ENCODE measurements around the gene ACD. TPM values are rescaled to one million over a fixed set of nuclear protein-coding genes. Genes with fewer than 3 reads are reported as not detected.
"Not testable (repeated sequence)": the region's sequence is repeated elsewhere in the genome, so short reads cannot be mapped to it uniquely, and the experiment has no call there.

Gene ACD
- polyA plus RNA-seq, result 48.6 TPM

GRCh38 chr16:67659675-67660563 is at the start of gene ACD:
Gene ACD, minus strand, starts transcription at chr16:67660260. Its CDS starts 40 bp downstream, at chr16:67660220.
- Mint-ChIP-seq H3K27me3 (no peaks in the 10 kb centered on the region), H3K36me3 (peaks cover 2% of the 10 kb centered on the region), H3K4me3 (peak within 1 kb of the TSS; percentile 92 to 99 (median 98)), H3K4me1 (peaks cover 0 to 11% (median 5%) of the 10 kb centered on the region in 3 donors), H3K27ac (peak within 1 kb of the TSS; percentile 96 to 98 (median 97)), H3K9me3 (no peaks in the 10 kb centered on the region)

- no peak overlapping the region for H3K4me3 Mint-ChIP-seq
- H3K36me3 Mint-ChIP-seq, result peaks cover 3% of the 10 kb centered on the region
- peaks cover 6 to 21% (median 15%) of the 10 kb centered on the region in 3 donors for H3K4me1 Mint-ChIP-seq
- no peak overlapping the region for H3K27ac Mint-ChIP-seq
- H3K9me3 Mint-ChIP-seq, result no peaks in the 10 kb centered on the region
- H3K27me3 Mint-ChIP-seq, result no peaks in the 10 kb centered on the region
Observed at GRCh38 chr16:67709050-67709449, 49.0 kb upstream of the ACD start.

- Mint-ChIP-seq H3K27ac (no peak overlapping the region), H3K9me3 (no peaks in the 10 kb centered on the region), H3K4me1 (peaks cover 2 to 19% (median 13%) of the 10 kb centered on the region in 3 donors), H3K27me3 (no peaks in the 10 kb centered on the region), H3K4me3 (no peak overlapping the region), H3K36me3 (peaks cover 3% of the 10 kb centered on the region)
Observed at GRCh38 chr16:67708368-67708771, 48.3 kb upstream of the ACD start.

DNA sequence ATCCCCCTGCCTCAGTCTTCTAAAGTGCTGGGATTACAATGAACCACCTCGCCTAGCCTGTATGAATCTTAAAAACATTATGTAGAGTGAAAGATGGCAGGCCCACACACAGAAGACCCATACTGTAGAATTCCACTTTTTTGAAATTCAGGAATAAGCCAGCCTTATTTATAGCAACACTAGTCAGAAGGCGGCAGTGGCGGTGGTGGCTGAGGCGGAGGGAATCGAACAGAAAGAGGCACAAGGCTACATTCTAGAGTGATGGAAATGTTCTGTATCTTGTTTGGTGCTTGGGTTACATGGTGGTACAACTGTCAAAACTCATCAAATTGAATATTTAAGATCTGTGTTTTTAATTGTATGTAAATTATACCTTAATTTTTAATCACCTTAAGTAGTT is 47.7 kb upstream of the ACD start:
- H3K4me1 Mint-ChIP-seq, result peaks cover 2 to 19% (median 12%) of the 10 kb centered on the region in 3 donors
- H3K27me3 Mint-ChIP-seq, result no peaks in the 10 kb centered on the region
- H3K27ac Mint-ChIP-seq, result no peak overlapping the region
- H3K36me3 Mint-ChIP-seq, result peaks cover 3% of the 10 kb centered on the region
- H3K4me3 Mint-ChIP-seq, result no peak overlapping the region
- no peaks in the 10 kb centered on the region for H3K9me3 Mint-ChIP-seq

GRCh38 chr16:67707210-67707609 is 47.1 kb upstream of the ACD start:
- Mint-ChIP-seq H3K9me3 (no peaks in the 10 kb centered on the region), H3K4me1 (peaks cover 2 to 19% (median 12%) of the 10 kb centered on the region in 3 donors), H3K27ac (no peak overlapping the region), H3K27me3 (no peaks in the 10 kb centered on the region), H3K36me3 (peaks cover 3% of the 10 kb centered on the region), H3K4me3 (no peak overlapping the region)

- no peaks in the 10 kb centered on the region for H3K36me3 Mint-ChIP-seq
- no peaks in the 10 kb centered on the region for H3K9me3 Mint-ChIP-seq
- H3K4me3 Mint-ChIP-seq, result no peak overlapping the region
- no peaks in the 10 kb centered on the region for H3K27me3 Mint-ChIP-seq
- H3K27ac Mint-ChIP-seq, result no peak overlapping the region
- peaks cover 0 to 7% (median 4%) of the 10 kb centered on the region in 3 donors for H3K4me1 Mint-ChIP-seq
Observed at GRCh38 chr16:67704110-67704509, 44.0 kb upstream of the ACD start.

- no peaks in the 10 kb centered on the region for H3K27me3 Mint-ChIP-seq
- no peak overlapping the region for H3K4me3 Mint-ChIP-seq
- H3K27ac Mint-ChIP-seq, result no peak overlapping the region
- H3K36me3 Mint-ChIP-seq, result no peaks in the 10 kb centered on the region
- peaks cover 0 to 1% (median 0%) of the 10 kb centered on the region in 3 donors for H3K9me3 Mint-ChIP-seq
- H3K4me1 Mint-ChIP-seq, result peaks cover 0 to 7% (median 4%) of the 10 kb centered on the region in 3 donors
Observed at GRCh38 chr16:67703626-67704025, 43.6 kb upstream of the ACD start.

- Mint-ChIP-seq H3K36me3 (no peaks in the 10 kb centered on the region), H3K9me3 (peaks cover 0 to 2% (median 0%) of the 10 kb centered on the region in 3 donors), H3K27ac (no peak overlapping the region), H3K27me3 (no peaks in the 10 kb centered on the region), H3K4me1 (peaks cover 0 to 7% (median 4%) of the 10 kb centered on the region in 3 donors), H3K4me3 (no peak overlapping the region)
Observed at GRCh38 chr16:67702130-67702529, 42.1 kb upstream of the ACD start.

DNA sequence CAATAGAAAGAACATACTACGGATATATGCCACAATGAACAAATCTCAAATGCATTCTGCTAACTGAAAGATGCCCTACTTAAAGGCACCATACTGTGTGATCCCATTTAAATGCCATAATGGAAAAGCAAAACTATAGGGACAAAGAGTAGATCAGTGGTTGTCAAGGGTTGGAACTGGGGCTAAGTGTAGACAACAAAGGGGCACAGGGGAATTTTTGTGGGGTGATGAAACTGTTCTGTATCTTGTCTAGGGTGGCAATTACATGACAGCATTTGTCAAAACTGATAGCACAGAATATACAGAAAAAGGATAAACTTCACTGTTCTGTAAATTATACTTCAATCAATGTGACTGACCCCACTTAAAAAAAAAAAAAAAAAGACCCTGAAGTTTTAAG is 41.4 kb upstream of the ACD start:
- Mint-ChIP-seq H3K36me3 (no peaks in the 10 kb centered on the region), H3K4me3 (no peak overlapping the region), H3K27ac (no peak overlapping the region), H3K9me3 (peaks cover 0 to 2% (median 0%) of the 10 kb centered on the region in 3 donors), H3K4me1 (peaks cover 0 to 8% (median 4%) of the 10 kb centered on the region in 3 donors), H3K27me3 (no peaks in the 10 kb centered on the region)

- H3K27ac Mint-ChIP-seq, result no peak overlapping the region
- H3K4me3 Mint-ChIP-seq, result no peak overlapping the region
- no peaks in the 10 kb centered on the region for H3K27me3 Mint-ChIP-seq
- H3K9me3 Mint-ChIP-seq, result peaks cover 0 to 2% (median 0%) of the 10 kb centered on the region in 3 donors
- peaks cover 0 to 5% (median 2%) of the 10 kb centered on the region in 3 donors for H3K4me1 Mint-ChIP-seq
- H3K36me3 Mint-ChIP-seq, result no peaks in the 10 kb centered on the region
Observed at GRCh38 chr16:67699265-67699664, 39.2 kb upstream of the ACD start.

GRCh38 chr16:67697422-67698185 is 37.5 kb upstream of the ACD start:
- Mint-ChIP-seq H3K4me3 (no peak overlapping the region), H3K4me1 (peaks cover 0 to 6% (median 5%) of the 10 kb centered on the region in 3 donors), H3K9me3 (peaks cover 0 to 2% (median 0%) of the 10 kb centered on the region in 3 donors), H3K36me3 (no peaks in the 10 kb centered on the region), H3K27me3 (no peaks in the 10 kb centered on the region), H3K27ac (no peak overlapping the region)

DNA sequence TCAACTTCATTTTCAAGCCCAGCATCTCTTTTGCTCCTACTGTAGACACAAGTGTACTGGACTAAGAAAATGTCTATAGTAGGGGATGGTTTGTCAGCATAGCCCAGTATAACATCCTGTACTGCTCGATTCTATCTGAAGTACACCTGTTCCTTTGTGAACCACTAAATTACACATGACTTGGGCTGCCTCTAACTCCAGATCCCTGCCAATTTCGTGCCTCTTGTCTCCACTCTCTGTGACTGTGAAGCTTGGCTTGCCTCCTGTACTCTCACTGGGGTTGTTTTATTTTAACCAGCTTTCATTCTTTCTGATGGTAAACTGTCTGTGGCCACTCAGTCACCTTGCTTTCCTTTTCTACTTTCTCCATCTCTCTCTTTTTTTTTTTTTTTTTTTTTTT is 34.6 kb upstream of the ACD start:
- H3K27ac Mint-ChIP-seq, result peak overlapping the region in 1 of 3 donors; percentile 39

GRCh38 chr16:67693517-67694285 is 33.6 kb upstream of the ACD start:
- not testable (repeated sequence) for H3K4me3 Mint-ChIP-seq, H3K27ac Mint-ChIP-seq, H3K27me3 Mint-ChIP-seq, H3K36me3 Mint-ChIP-seq, H3K4me1 Mint-ChIP-seq, H3K9me3 Mint-ChIP-seq

More for the DNA sequence above, 34.6 kb upstream of the ACD start:
- H3K36me3 Mint-ChIP-seq, result no peaks in the 10 kb centered on the region
- H3K9me3 Mint-ChIP-seq, result peaks cover 0 to 2% (median 0%) of the 10 kb centered on the region in 3 donors
- no peaks in the 10 kb centered on the region for H3K27me3 Mint-ChIP-seq
- peaks cover 0 to 8% (median 8%) of the 10 kb centered on the region in 3 donors for H3K4me1 Mint-ChIP-seq
- no peak overlapping the region for H3K4me3 Mint-ChIP-seq

GRCh38 chr16:67685388-67686112 is 25.5 kb upstream of the ACD start:
- Mint-ChIP-seq H3K27me3 (no peaks in the 10 kb centered on the region), H3K4me3 (peak overlapping the region in 3 of 4 donors; percentile 47 to 91 (median 81)), H3K27ac (peak overlapping the region; percentile 15 to 55 (median 48)), H3K4me1 (peaks cover 21 to 25% (median 22%) of the 10 kb centered on the region in 3 donors), H3K36me3 (peaks cover 3% of the 10 kb centered on the region), H3K9me3 (no peaks in the 10 kb centered on the region)
